SK-N-SH (cell line): Measurements from ENCODE around the gene SHB. TPM values are rescaled to one million over a fixed set of nuclear protein-coding genes. Genes with fewer than 3 reads are reported as not detected.

Experiments used
- CTCF ChIA-PET: fragments of 300-600, 350-600 bp; formaldehyde crosslinking; extraction: SDS; loops from one replicate; lab custom pipeline; 2021; lab: Yijun Ruan, JAX
- POLR2A ChIA-PET: fragments of 350-600 bp; sonication (Branson Sonifier 250); formaldehyde crosslinking; extraction: SDS; loops from one replicate; lab custom pipeline; 2020; ENCODE audit warnings: antibody characterized with exemption, inconsistent platforms; lab: Yijun Ruan, JAX
- DNase-seq: peaks from one replicate; pipeline ENCODE4 v3.0.0; 2012
- H2AFZ ChIP-seq: fragments of 200-600 bp; sonication (generic); 2 replicates; pipeline ENCODE4 v1.8.1; 2016; ENCODE audit warnings: antibody characterized with exemption, mild to moderate bottlenecking, low read depth
- H3F3A ChIP-seq: fragments of 200-600 bp; sonication (generic); replicated peaks from 2 replicates; pipeline ENCODE3; 2016; ENCODE audit warnings: antibody characterized with exemption, mild to moderate bottlenecking; ENCODE audit not compliant: insufficient read depth
- H3K27ac ChIP-seq, 2 experiments: fragments of 200-500 bp in 1 of 2; fragments of 200-600 bp in 1 of 2; sonication (Bioruptor generic) in 1 of 2; sonication (generic), shearing (Covaris generic) in 1 of 2; 2 replicates each; pipeline versions ENCODE4 v1.5.1 to v1.6.1; 2014 to 2016; ENCODE audit warnings: low read depth in 2 of 2, inconsistent platforms in 1 of 2, low read length in 1 of 2, mild to moderate bottlenecking in 1 of 2, mixed read lengths in 1 of 2
- H3K27me3 ChIP-seq: fragments of 200-600 bp; sonication (generic), shearing (Covaris generic); 2 replicates; pipeline ENCODE4 v1.6.1; 2016; ENCODE audit warnings: mixed run types; ENCODE audit not compliant: insufficient read depth
- H3K36me3 ChIP-seq, 2 experiments: fragments of 200-500 bp in 1 of 2; fragments of 200-600 bp in 1 of 2; sonication (Bioruptor generic) in 1 of 2; sonication (generic) in 1 of 2; replicated peaks in 1 of 2; 2 replicates each; pipeline versions ENCODE3 to v1.5.1; 2014 to 2016; ENCODE audit warnings: low read length in 1 of 2, mild to moderate bottlenecking in 1 of 2; ENCODE audit not compliant: insufficient read depth in 2 of 2, control insufficient read depth in 1 of 2
- H3K4me1 ChIP-seq, 2 experiments: fragments of 200-500 bp in 1 of 2; fragments of 200-600 bp in 1 of 2; sonication (Bioruptor generic) in 1 of 2; sonication (generic), shearing (Covaris generic) in 1 of 2; 2 replicates each; pipeline versions ENCODE4 v1.5.1 to v1.6.1; 2014 to 2016; ENCODE audit warnings: low read depth in 1 of 2, low read length in 1 of 2, mixed run types in 1 of 2; ENCODE audit not compliant: insufficient read depth in 2 of 2, control insufficient read depth in 1 of 2
- H3K4me2 ChIP-seq: fragments of 200-600 bp; sonication (generic), shearing (Covaris generic); 2 replicates; pipeline ENCODE4 v1.6.1; 2017; ENCODE audit warnings: mixed run types
- H3K4me3 ChIP-seq, 2 experiments: fragments of 200-500 bp in 1 of 2; fragments of 200-600 bp in 1 of 2; sonication (Bioruptor generic) in 1 of 2; sonication (generic), shearing (Covaris generic) in 1 of 2; 2 replicates each; pipeline versions ENCODE4 v1.5.1 to v1.8.1; 2014 to 2016; ENCODE audit warnings: low read depth in 2 of 2, inconsistent platforms in 1 of 2, low read length in 1 of 2, mild to moderate bottlenecking in 1 of 2, mixed read lengths in 1 of 2, moderate library complexity in 1 of 2
- H3K79me2 ChIP-seq: fragments of 200-600 bp; sonication (generic); 2 replicates; pipeline ENCODE4 v1.8.1; 2017; ENCODE audit warnings: mild to moderate bottlenecking; ENCODE audit not compliant: insufficient read depth
- H3K9ac ChIP-seq: fragments of 200-600 bp; sonication (generic); 2 replicates; pipeline ENCODE4 v1.6.1; 2017; ENCODE audit warnings: mixed run types
- H3K9me2 ChIP-seq: fragments of 200-600 bp; sonication (generic); 2 replicates; pipeline ENCODE4 v1.6.1; 2017; ENCODE audit warnings: mixed run types
- H3K9me3 ChIP-seq: fragments of 200-600 bp; sonication (generic); 2 replicates; pipeline ENCODE4 v1.6.1; 2017; ENCODE audit warnings: mixed run types, mild to moderate bottlenecking, moderate library complexity
- H4K20me1 ChIP-seq: fragments of 200-600 bp; sonication (generic); 2 replicates; pipeline ENCODE4 v1.6.1; 2017; ENCODE audit warnings: mild to moderate bottlenecking, mixed run types; ENCODE audit not compliant: insufficient read depth
- CHD2 ChIP-seq: fragments of 150-350 bp; IDR thresholded peaks from 2 replicates; pipeline ENCODE4 v1.6.1; 2018; ENCODE audit warnings: low read length; ENCODE audit not compliant: partially characterized antibody
- CTCF ChIP-seq: fragments of 200-600 bp; sonication (generic); IDR thresholded peaks from 2 replicates; pipeline ENCODE4 v1.6.1; 2017; ENCODE audit warnings: antibody characterized with exemption, mild to moderate bottlenecking, moderate library complexity
- ELF1 ChIP-seq: IDR thresholded peaks from 2 replicates; pipeline ENCODE4 v1.4.0; 2012
- EP300 ChIP-seq, 2 experiments: IDR thresholded peaks; 2 replicates each; pipeline versions ENCODE4 v1.4.0 to v1.6.1; 2012; ENCODE audit warnings: borderline replicate concordance in 1 of 2, low read depth in 1 of 2, low read length in 1 of 2
- EZH2phosphoT487 ChIP-seq: fragments of 200-600 bp; sonication (generic); IDR thresholded peaks from 2 replicates; pipeline ENCODE4 v1.6.1; 2017; ENCODE audit warnings: low read depth, mixed run types, mild to moderate bottlenecking, antibody characterized with exemption, moderate library complexity, borderline replicate concordance
- FOXM1 ChIP-seq: IDR thresholded peaks from 2 replicates; pipeline ENCODE4 v1.4.0; 2012; ENCODE audit warnings: low read depth, mild to moderate bottlenecking
- GABPA ChIP-seq: IDR thresholded peaks from 2 replicates; pipeline ENCODE4 v1.4.0; 2012; ENCODE audit warnings: low read depth, mild to moderate bottlenecking
- GATA2 ChIP-seq: sonication (generic); formaldehyde crosslinking; IDR thresholded peaks from 2 replicates; pipeline ENCODE4 v1.5.0; 2020; ENCODE audit warnings: mild to moderate bottlenecking, missing genetic modification reagents
- JUND ChIP-seq: IDR thresholded peaks from 2 replicates; pipeline ENCODE4 v1.4.0; 2012
- MAX ChIP-seq: IDR thresholded peaks from 2 replicates; pipeline ENCODE4 v1.4.0; 2012; ENCODE audit warnings: low read depth
- MXI1 ChIP-seq: IDR thresholded peaks from 2 replicates; pipeline ENCODE4 v1.6.1; 2012; ENCODE audit warnings: mild to moderate bottlenecking, low read depth, low read length, improper control_type of control experiment
- PBX3 ChIP-seq: IDR thresholded peaks from 2 replicates; pipeline ENCODE4; 2012
- POLR2AphosphoS5 ChIP-seq: IDR thresholded peaks from 2 replicates; pipeline ENCODE4 v1.6.1; 2012; ENCODE audit warnings: low read depth, low read length
- RAD21 ChIP-seq: IDR thresholded peaks from 2 replicates; pipeline ENCODE4 v1.6.1; 2012; ENCODE audit warnings: mild to moderate bottlenecking, low read length
- RCOR1 ChIP-seq: fragments of 150-350 bp; IDR thresholded peaks from 2 replicates; pipeline ENCODE4 v1.6.1; 2017; ENCODE audit warnings: antibody characterized with exemption, low read length
- REST ChIP-seq: IDR thresholded peaks from 2 replicates; pipeline ENCODE4 v1.6.1; 2012; ENCODE audit warnings: mild to moderate bottlenecking, low read depth, low read length, moderate library complexity
- RXRA ChIP-seq: IDR thresholded peaks from 2 replicates; pipeline ENCODE4 v1.4.0; 2012; ENCODE audit warnings: low read depth, mild to moderate bottlenecking, borderline replicate concordance
- SMC3 ChIP-seq: IDR thresholded peaks from 2 replicates; pipeline ENCODE4 v1.6.1; 2012; ENCODE audit warnings: low read depth, low read length, improper control_type of control experiment
- TCF12 ChIP-seq: IDR thresholded peaks from 2 replicates; pipeline ENCODE4 v1.4.0; 2012
- TEAD4 ChIP-seq: IDR thresholded peaks from 2 replicates; pipeline ENCODE4 v1.4.0; 2012; ENCODE audit warnings: mild to moderate bottlenecking, borderline replicate concordance; ENCODE audit not compliant: insufficient read depth
- USF1 ChIP-seq: IDR thresholded peaks from 2 replicates; pipeline ENCODE4 v1.4.0; 2012; ENCODE audit warnings: low read depth, borderline replicate concordance
- USF2 ChIP-seq: fragments of 150-350 bp; IDR thresholded peaks from 2 replicates; pipeline ENCODE4 v1.6.1; 2017; ENCODE audit warnings: antibody characterized with exemption, low read length, low read depth, borderline replicate concordance
- YY1 ChIP-seq: IDR thresholded peaks from 2 replicates; pipeline ENCODE4 v1.4.0; 2012; ENCODE audit warnings: low read depth, mild to moderate bottlenecking
- ZBTB33 ChIP-seq: IDR thresholded peaks from 2 replicates; pipeline ENCODE4 v1.4.0; 2012; ENCODE audit warnings: low read depth, borderline replicate concordance
- WGBS: methylation state at CpG from one replicate; pipeline ENCODE4 v1.1.6; 2017; ENCODE audit warnings: low lambda C conversion rate; 5-methylcytosine and 5-hydroxymethylcytosine counted together
- polyA plus RNA-seq, 3 experiments: library from polyadenylated mRNA; depleted of rRNA; stranded (reverse); fragments of >200 nt; gene quantifications; 2 replicates each; pipeline ENCODE4 v1.2.3, GENCODE V29; 2012

The SHB gene
- polyA plus RNA-seq, 1 of the 3 experiments (the other 2 are of a cell fraction): 26.0 TPM

- WGBS: 55% methylated on average over 3 of the region's 3 CpGs
- peak; percentile 83 for DNase-seq
- Histone ChIP-seq H3K9me3 (no peaks in the 10 kb centered on the region), H3K79me2 (peaks cover 98% of the 10 kb centered on the region), H3K27me3 (no peaks in the 10 kb centered on the region), H3F3A (peaks cover 13% of the 10 kb centered on the region), H4K20me1 (peaks cover 4% of the 10 kb centered on the region; the same call in 1 of the 2 replicates), H3K36me3 (peaks cover 11 to 21% of the 10 kb centered on the region in 2 experiments), H3K4me2 (no peak overlapping the region), H3K4me1 (peaks cover 31 to 43% of the 10 kb centered on the region in 2 experiments; a peak in 3 of 4 replicates), H2AFZ (no peak overlapping the region), H3K9ac (no peak overlapping the region), H3K9me2 (no peaks in the 10 kb centered on the region), H3K4me3 (no peak overlapping the region), H3K27ac (peak overlapping the region in 1 of 2 experiments; percentile 96; a peak in 3 of 4 replicates)
- POLR2A ChIA-PET: interaction anchor here (1.3 to 1.4 kb wide), 2 partner anchors 8 to 45 kb away, joined by 6 read pairs; no protein-coding TSS in a partner anchor
- CTCF ChIA-PET: interaction anchor here (0.8 to 3.7 kb wide), 12 partner anchors 9 to 382 kb away, joined by 3 to 20 read pairs (median 4); no protein-coding TSS in a partner anchor
- peak; percentile 40; the same call in 1 of the 2 replicates for TF ChIP-seq MXI1
- peak; percentile 72 for TF ChIP-seq CHD2
- TF ChIP-seq USF1: no peak
- TF ChIP-seq RAD21: no peak; the same call in 1 of the 2 replicates
- TF ChIP-seq REST: no peak
- no peak for TF ChIP-seq GABPA
- TF ChIP-seq PBX3: no peak
- TF ChIP-seq POLR2AphosphoS5: no peak
- TF ChIP-seq TCF12: peak; percentile 23; the same call in 1 of the 2 replicates
- no peak for TF ChIP-seq ELF1
- no peak for TF ChIP-seq MAX
- peak in 1 of 2 experiments; percentile 95; a peak in 2 of 4 replicates for TF ChIP-seq EP300 (IDR thresholded peaks at IDR 0.05; ENCODE audit: borderline replicate concordance in 1 of 2, low read depth in 1 of 2, low read length in 1 of 2)
- no peak for TF ChIP-seq RXRA
- TF ChIP-seq USF2: no peak
- TF ChIP-seq SMC3: no peak; the same call in 1 of the 2 replicates
- no peak for TF ChIP-seq FOXM1
- no peak for TF ChIP-seq JUND
- no peak for TF ChIP-seq YY1
- TF ChIP-seq TEAD4: no peak
- TF ChIP-seq ZBTB33: no peak
- no peak for TF ChIP-seq CTCF
- no peak for TF ChIP-seq EZH2phosphoT487
- TF ChIP-seq GATA2 (CRISPR knock-in tag): peak; percentile 91
- TF ChIP-seq RCOR1: peak; percentile 87; the same call in 1 of the 2 replicates
These were observed 90.0 kb downstream of the SHB start for GRCh38 chr9:37978983-37979382.
